PC-9 (cell line): ENCODE results near the gene HLA-C. TPM values are rescaled to one million over a fixed set of nuclear protein-coding genes. Genes with fewer than 3 reads are reported as not detected.

Experiments
- BruUV-seq: library from RNA; stranded (reverse); fragments of 400-500 nt; replicated peaks from 2 replicates; lab custom pipeline; 2021; lab: Mats Ljungman, UMichigan
- CTCF ChIA-PET: fragments of 300-600 bp; sonication (Branson Sonifier 250); formaldehyde crosslinking; loops from one replicate; lab custom pipeline; 2022; ENCODE audit warnings: antibody characterized with exemption; lab: Charles Lee
- POLR2A ChIA-PET: fragments of 300-600 bp; sonication (Branson Sonifier 250); formaldehyde crosslinking; loops from one replicate; lab custom pipeline; 2022; ENCODE audit warnings: antibody characterized with exemption; ENCODE audit not compliant: unreplicated experiment; lab: Charles Lee
- DNase-seq, 2 experiments: peaks; one replicate each; pipeline versions ENCODE4 v3.0.0 to v3.0.0-alpha.2; 2015 to 2022; ENCODE audit warnings: mixed read lengths in 1 of 2
- H2AFZ ChIP-seq: fragments of 200-600 bp; sonication (generic); 2 replicates; pipeline ENCODE4 v1.8.1; 2017; ENCODE audit warnings: antibody characterized with exemption
- H3F3A ChIP-seq: fragments of 200-600 bp; sonication (generic); 2 replicates; pipeline ENCODE4 v1.8.1; 2017; ENCODE audit warnings: antibody characterized with exemption, mild to moderate bottlenecking, low read depth; ENCODE audit not compliant: insufficient read depth
- H3K27ac ChIP-seq: fragments of 200-600 bp; sonication (generic); 2 replicates; pipeline ENCODE4 v1.6.1; 2016; ENCODE audit warnings: mixed run types
- H3K27me3 ChIP-seq: fragments of 200-600 bp; sonication (generic); 2 replicates; pipeline ENCODE4 v1.6.1; 2016; ENCODE audit warnings: low read depth, mixed run types; ENCODE audit not compliant: insufficient read depth
- H3K36me3 ChIP-seq: fragments of 200-600 bp; sonication (generic); 2 replicates; pipeline ENCODE4 v1.6.1; 2016; ENCODE audit warnings: low read depth, mixed run types
- H3K4me1 ChIP-seq: fragments of 200-600 bp; sonication (generic); replicated peaks from 2 replicates; pipeline ENCODE4 v1.6.1; 2016; ENCODE audit warnings: mixed run types; ENCODE audit not compliant: insufficient read depth
- H3K4me2 ChIP-seq: fragments of 200-600 bp; sonication (generic); 2 replicates; pipeline ENCODE4 v1.6.1; 2017; ENCODE audit warnings: mixed run types
- H3K4me3 ChIP-seq: fragments of 200-600 bp; sonication (generic); 2 replicates; pipeline ENCODE4 v1.6.1; 2016; ENCODE audit warnings: mixed run types
- H3K79me2 ChIP-seq: fragments of 200-600 bp; sonication (generic); 2 replicates; pipeline ENCODE4 v1.6.1; 2017; ENCODE audit warnings: low read depth, mixed run types
- H3K9me2 ChIP-seq: fragments of 200-600 bp; sonication (generic); 2 replicates; pipeline ENCODE4 v1.8.1; 2017; ENCODE audit warnings: mild to moderate bottlenecking; ENCODE audit not compliant: insufficient read depth
- H3K9me3 ChIP-seq: fragments of 200-600 bp; sonication (generic); 2 replicates; pipeline ENCODE4 v1.8.1; 2016; ENCODE audit warnings: low read depth; ENCODE audit not compliant: insufficient read depth
- H4K20me1 ChIP-seq: fragments of 200-600 bp; sonication (generic); 2 replicates; pipeline ENCODE4 v1.8.1; 2017; ENCODE audit not compliant: insufficient read depth
- EZH2 ChIP-seq: fragments of 200-600 bp; sonication (generic); IDR thresholded peaks from 2 replicates; pipeline ENCODE4 v1.8.0; 2017; ENCODE audit warnings: antibody characterized with exemption, low read depth
- intact Hi-C: fragments of 100-400 bp; cut with micrococcal nuclease; formaldehyde crosslinking; loops from one replicate; pipeline ENCODE4 v1.10.0; 2022; ENCODE audit not compliant: unreplicated experiment
- total RNA-seq: library from RNA; stranded (reverse); gene quantifications from 2 replicates; pipeline ENCODE4 v1.2.3, GENCODE V29; 2021
- TF ChIP-seq, protein P1 (sequence below): fragments of 200-600 bp; sonication (generic); conservative IDR thresholded peaks from 2 replicates; pipeline ENCODE4 v1.6.1; 2017; ENCODE audit warnings: mixed run types, antibody characterized with exemption, mild to moderate bottlenecking, moderate library complexity

Gene HLA-C
- total RNA-seq, 1 experiment from 2014 or later = 305 TPM

DNA sequence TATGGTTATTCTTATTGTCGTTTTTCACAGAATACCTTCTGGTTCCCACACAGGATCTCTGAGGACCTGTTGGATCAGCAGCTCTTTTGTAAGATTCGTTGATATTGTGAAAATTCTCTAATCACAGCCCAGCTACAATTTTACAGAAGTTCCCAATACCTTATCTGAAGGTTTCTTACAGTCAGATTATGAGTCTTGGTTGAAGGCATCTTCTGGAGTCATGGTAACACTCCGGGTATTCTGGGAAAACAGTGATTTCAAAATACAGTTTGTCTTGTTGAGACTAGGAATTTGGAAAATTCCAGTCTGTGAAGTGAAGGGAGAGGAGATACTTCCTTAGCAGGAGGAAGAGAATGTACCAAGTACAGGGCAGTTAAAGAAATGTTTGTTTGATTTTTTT lies 22.2 kb upstream of the HLA-C start:
- no peaks in the 10 kb centered on the region for H3K4me1 ChIP-seq
- H3K9me3 ChIP-seq = no peaks in the 10 kb centered on the region
- intact Hi-C loops = no loop called here
- H3K4me2 ChIP-seq = no peak overlapping the region
- no peak overlapping the region for H3K27ac ChIP-seq
- H3K9me2 ChIP-seq = no peaks in the 10 kb centered on the region
- no peaks in the 10 kb centered on the region for H3F3A ChIP-seq
- no peak overlapping the region for H3K4me3 ChIP-seq
- H2AFZ ChIP-seq = no peak overlapping the region
- no TSS peak for BruUV-seq
- H3K36me3 ChIP-seq = no peaks in the 10 kb centered on the region
- H3K79me2 ChIP-seq = no peaks in the 10 kb centered on the region
- H3K27me3 ChIP-seq = peaks cover 39% of the 10 kb centered on the region
- TF ChIP-seq, protein P1, sequence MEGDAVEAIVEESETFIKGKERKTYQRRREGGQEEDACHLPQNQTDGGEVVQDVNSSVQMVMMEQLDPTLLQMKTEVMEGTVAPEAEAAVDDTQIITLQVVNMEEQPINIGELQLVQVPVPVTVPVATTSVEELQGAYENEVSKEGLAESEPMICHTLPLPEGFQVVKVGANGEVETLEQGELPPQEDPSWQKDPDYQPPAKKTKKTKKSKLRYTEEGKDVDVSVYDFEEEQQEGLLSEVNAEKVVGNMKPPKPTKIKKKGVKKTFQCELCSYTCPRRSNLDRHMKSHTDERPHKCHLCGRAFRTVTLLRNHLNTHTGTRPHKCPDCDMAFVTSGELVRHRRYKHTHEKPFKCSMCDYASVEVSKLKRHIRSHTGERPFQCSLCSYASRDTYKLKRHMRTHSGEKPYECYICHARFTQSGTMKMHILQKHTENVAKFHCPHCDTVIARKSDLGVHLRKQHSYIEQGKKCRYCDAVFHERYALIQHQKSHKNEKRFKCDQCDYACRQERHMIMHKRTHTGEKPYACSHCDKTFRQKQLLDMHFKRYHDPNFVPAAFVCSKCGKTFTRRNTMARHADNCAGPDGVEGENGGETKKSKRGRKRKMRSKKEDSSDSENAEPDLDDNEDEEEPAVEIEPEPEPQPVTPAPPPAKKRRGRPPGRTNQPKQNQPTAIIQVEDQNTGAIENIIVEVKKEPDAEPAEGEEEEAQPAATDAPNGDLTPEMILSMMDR = no peak
- TF ChIP-seq EZH2 = no peak
- DNase-seq = no peak
- POLR2A ChIA-PET = no interaction called here
- H4K20me1 ChIP-seq = no peaks in the 10 kb centered on the region
- CTCF ChIA-PET = no interaction called here

DNA sequence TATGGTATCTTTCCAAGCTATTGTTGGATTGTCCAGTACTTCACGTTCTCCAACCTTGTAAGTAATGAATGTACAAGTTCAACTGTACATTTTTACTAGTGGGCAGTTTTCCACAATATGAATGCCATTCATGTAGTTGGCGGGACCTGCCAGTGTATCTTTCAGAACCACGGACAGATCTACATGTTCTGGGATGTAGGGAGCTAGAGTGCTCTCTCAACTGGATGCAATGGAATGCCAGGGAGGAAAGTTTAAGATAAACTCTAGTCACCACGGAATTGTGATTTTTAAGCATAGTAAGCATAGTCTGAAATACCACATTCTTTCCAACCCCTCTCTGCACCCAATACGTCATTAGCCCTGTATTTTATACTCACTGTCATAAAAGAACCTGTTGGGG lies 21.5 kb upstream of the HLA-C start:
- POLR2A ChIA-PET = no interaction called here
- DNase-seq = no peak
- Histone ChIP-seq H3F3A (no peaks in the 10 kb centered on the region), H3K9me2 (no peaks in the 10 kb centered on the region), H3K36me3 (no peaks in the 10 kb centered on the region), H4K20me1 (no peaks in the 10 kb centered on the region), H3K4me3 (no peak overlapping the region), H3K27me3 (peaks cover 41% of the 10 kb centered on the region), H2AFZ (no peak overlapping the region), H3K79me2 (no peaks in the 10 kb centered on the region), H3K4me2 (no peak overlapping the region), H3K4me1 (no peaks in the 10 kb centered on the region), H3K9me3 (no peaks in the 10 kb centered on the region), H3K27ac (no peak overlapping the region)
- BruUV-seq = no TSS peak
- intact Hi-C loops = no loop called here
- TF ChIP-seq, protein P1 = no peak
- TF ChIP-seq EZH2 = no peak
- CTCF ChIA-PET = no interaction called here

DNA sequence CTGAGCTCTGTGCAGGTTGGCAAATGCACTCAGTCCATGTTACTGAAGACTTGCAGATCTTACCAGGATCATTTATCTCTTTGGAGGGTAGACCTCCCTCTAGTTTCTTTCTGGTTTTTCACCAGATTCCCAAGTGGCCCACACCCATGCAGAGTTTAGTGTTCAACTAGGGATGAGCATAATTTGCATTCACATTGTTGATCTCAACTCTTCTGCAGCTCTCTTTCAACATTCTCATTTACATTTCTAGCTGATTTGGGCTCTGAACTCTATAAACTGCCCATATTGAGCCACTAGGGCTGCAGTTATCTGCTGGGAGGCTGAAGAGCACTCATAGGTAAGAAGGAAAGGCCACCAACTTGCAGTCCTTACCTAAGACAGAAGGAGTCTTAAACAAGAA lies 17.9 kb upstream of the HLA-C start:
- POLR2A ChIA-PET = no interaction called here
- CTCF ChIA-PET = no interaction called here

More for the DNA sequence above, 17.9 kb upstream of the HLA-C start:
- peaks cover 36% of the 10 kb centered on the region for H3K27me3 ChIP-seq
- no peak overlapping the region for H3K4me2 ChIP-seq
- H3F3A ChIP-seq = no peaks in the 10 kb centered on the region
- no TSS peak for BruUV-seq
- H3K9me2 ChIP-seq = no peaks in the 10 kb centered on the region
- intact Hi-C loops = no loop called here
- H4K20me1 ChIP-seq = no peaks in the 10 kb centered on the region
- H3K4me1 ChIP-seq = no peaks in the 10 kb centered on the region
- TF ChIP-seq EZH2 = no peak
- TF ChIP-seq, protein P1 = no peak
- H3K9me3 ChIP-seq = no peaks in the 10 kb centered on the region
- DNase-seq = no peak
- H3K27ac ChIP-seq = no peak overlapping the region
- H3K4me3 ChIP-seq = no peak overlapping the region
- no peaks in the 10 kb centered on the region for H3K36me3 ChIP-seq
- H2AFZ ChIP-seq = no peak overlapping the region
- H3K79me2 ChIP-seq = no peaks in the 10 kb centered on the region
